PFSK-1 (cell line): ENCODE results near the gene PALLD.

Source experiments
- FOXP2 ChIP-seq: optimal IDR thresholded peaks from 2 replicates; pipeline ENCODE3; 2011; ENCODE audit warnings: borderline replicate concordance, control low read depth, inconsistent platforms; ENCODE audit not compliant: insufficient read depth; ENCODE audit errors: extremely low read length, extremely low read depth
- POLR2AphosphoS5 ChIP-seq: IDR thresholded peaks from 2 replicates; pipeline ENCODE4 v1.6.1; 2012; ENCODE audit warnings: low read depth, mild to moderate bottlenecking, control low read depth, low read length, moderate library complexity
- SIN3A ChIP-seq: IDR thresholded peaks from 2 replicates; pipeline ENCODE4 v1.6.1; 2012; ENCODE audit warnings: mild to moderate bottlenecking, low read length, moderate library complexity, borderline replicate concordance; ENCODE audit not compliant: insufficient read depth
- TAF1 ChIP-seq: IDR thresholded peaks from 2 replicates; pipeline ENCODE4 v1.6.1; 2012; ENCODE audit warnings: low read length, control low read depth, borderline replicate concordance; ENCODE audit not compliant: insufficient read depth
- TF ChIP-seq, protein P1 (sequence below), 2 experiments: IDR thresholded peaks; 2 replicates each; pipeline versions ENCODE4 v1.6.1 to v1.8.0; 2011 to 2012; ENCODE audit warnings: low read depth in 2 of 2, low read length in 2 of 2, control low read depth in 1 of 2, inconsistent platforms in 1 of 2, mild to moderate bottlenecking in 1 of 2, moderate library complexity in 1 of 2; ENCODE audit not compliant: insufficient read depth in 1 of 2

The PALLD gene

DNA sequence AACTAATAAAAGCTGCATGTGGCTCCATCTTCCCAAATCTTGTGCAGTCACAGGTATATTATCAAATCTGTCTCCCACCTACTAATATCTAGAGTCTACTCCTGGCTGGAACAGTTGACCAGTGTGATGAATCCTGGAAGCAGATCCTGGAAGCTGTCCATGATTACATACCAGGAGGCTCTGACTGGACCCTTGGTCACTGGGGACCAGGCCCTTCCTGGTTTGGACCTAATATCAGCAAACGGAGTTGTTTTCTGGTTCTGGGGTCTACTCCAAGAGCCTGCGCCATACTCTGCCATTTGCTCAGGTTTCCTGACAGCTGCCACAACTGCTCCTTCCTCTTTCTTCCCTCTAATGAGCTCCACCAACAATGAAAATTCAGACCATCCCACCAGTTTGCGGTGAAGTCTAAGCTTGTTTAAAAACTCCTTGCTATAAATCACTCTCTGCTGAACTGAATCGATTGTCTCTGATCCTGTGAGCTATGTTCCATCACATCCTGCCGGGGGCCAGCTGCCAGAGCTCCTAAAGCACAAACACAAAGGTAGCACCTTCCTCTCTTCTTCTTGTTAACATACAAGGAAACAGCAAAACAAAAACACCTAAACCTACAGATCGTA lies 114.2 kb downstream of the PALLD start:
- no peak for TF ChIP-seq POLR2AphosphoS5
- TF ChIP-seq TAF1, result no peak

DNA sequence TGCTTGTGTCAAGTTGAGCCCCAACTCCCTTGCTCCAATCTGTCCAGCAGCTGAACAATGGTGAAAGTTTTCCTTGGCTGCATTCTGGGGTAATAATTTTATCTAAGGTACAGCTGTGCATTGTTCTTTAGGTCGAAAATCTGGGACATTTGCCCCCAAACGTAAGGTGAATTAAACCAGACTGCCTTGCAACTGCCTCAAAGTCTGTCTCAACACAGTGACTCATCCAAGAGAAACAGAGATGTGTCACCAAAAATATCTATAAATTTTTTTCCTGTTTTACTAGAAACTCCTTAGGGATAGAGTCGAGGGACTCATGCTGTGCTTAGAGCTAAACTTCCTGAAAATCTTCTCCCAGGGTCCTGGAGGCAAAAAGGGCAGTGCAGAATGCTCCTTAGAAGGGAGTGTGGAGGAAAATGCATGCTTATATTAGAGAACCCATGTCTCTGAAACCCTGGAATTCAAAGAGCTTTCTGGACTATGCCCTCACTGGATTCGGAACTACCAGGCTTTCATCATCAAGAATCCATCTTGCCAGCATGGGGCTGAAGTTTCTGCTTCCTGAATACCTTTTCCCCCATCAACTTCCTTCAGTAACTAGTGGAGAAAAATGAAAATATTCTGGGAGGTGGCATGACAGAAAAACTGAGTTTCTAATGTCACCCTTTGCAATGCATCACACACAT lies 115.7 kb downstream of the PALLD start:
- TF ChIP-seq POLR2AphosphoS5, result no peak
- TF ChIP-seq FOXP2, result no peak
- TF ChIP-seq TAF1, result no peak
- no peak for TF ChIP-seq SIN3A
- TF ChIP-seq, protein P1, sequence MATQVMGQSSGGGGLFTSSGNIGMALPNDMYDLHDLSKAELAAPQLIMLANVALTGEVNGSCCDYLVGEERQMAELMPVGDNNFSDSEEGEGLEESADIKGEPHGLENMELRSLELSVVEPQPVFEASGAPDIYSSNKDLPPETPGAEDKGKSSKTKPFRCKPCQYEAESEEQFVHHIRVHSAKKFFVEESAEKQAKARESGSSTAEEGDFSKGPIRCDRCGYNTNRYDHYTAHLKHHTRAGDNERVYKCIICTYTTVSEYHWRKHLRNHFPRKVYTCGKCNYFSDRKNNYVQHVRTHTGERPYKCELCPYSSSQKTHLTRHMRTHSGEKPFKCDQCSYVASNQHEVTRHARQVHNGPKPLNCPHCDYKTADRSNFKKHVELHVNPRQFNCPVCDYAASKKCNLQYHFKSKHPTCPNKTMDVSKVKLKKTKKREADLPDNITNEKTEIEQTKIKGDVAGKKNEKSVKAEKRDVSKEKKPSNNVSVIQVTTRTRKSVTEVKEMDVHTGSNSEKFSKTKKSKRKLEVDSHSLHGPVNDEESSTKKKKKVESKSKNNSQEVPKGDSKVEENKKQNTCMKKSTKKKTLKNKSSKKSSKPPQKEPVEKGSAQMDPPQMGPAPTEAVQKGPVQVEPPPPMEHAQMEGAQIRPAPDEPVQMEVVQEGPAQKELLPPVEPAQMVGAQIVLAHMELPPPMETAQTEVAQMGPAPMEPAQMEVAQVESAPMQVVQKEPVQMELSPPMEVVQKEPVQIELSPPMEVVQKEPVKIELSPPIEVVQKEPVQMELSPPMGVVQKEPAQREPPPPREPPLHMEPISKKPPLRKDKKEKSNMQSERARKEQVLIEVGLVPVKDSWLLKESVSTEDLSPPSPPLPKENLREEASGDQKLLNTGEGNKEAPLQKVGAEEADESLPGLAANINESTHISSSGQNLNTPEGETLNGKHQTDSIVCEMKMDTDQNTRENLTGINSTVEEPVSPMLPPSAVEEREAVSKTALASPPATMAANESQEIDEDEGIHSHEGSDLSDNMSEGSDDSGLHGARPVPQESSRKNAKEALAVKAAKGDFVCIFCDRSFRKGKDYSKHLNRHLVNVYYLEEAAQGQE (IDR thresholded peaks at IDR 0.05; ENCODE audit: insufficient read depth in 1 of 2, low read depth in 2 of 2, low read length in 2 of 2), result no peak

DNA sequence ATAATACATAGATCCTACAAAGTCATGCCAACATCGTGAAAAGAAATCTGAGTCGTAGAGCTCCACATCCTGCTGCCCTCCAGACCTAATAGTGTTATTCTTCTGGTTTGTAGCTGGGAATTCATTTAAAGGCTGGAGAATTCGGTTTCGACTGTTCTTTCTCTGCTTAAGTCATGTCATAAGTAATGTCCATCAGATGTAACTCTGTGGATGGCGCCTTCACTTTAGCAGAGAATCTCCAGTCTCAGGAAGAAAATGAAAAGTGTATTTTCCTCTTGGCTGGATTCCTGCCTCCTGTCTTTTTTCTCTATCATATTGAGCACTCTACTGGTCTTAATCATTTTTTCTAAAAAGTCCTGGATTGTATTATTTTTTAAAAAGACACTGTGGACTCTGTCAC lies 117.0 kb downstream of the PALLD start:
- no peak for TF ChIP-seq POLR2AphosphoS5
- TF ChIP-seq SIN3A, result no peak
- no peak for TF ChIP-seq TAF1
- TF ChIP-seq, protein P1 (IDR thresholded peaks at IDR 0.05; ENCODE audit: insufficient read depth in 1 of 2, low read depth in 2 of 2, low read length in 2 of 2), result no peak
- no peak for TF ChIP-seq FOXP2

DNA sequence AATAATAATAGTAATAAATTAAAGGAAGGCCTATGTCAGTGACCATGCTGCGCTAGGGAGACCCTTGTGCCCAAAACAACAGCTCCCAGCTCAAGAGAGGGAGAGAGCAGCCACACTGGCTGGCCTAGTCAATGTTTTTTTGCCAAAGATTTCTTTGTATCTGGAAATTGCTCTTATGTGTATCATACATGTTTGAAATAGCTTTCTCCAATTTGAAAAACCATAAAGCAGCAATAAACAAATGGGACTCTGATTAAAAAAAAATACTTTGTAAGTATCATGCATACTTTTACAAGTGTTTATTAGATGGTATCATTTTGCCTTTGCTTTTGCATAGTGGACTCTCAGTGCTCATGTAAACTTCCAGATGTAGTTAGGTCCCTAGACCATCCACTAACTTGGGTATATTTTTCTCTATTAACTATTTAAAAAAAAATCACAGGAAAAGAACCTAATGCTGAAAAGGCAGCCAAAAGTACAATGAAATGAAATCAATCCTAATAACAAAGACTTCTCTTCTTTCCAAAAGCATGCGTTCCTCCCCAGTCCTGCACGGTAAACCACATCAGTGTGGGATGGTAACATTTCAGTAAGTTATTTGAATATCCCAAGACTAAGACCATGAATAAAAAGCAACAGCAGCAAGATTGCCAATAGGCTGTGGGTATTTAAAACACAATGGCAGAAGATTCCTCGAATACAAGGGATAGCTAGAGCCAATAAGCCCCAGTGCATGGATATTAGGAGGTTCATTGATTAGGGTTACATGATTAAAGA lies 117.6 kb downstream of the PALLD start:
- TF ChIP-seq SIN3A, result no peak
- TF ChIP-seq, protein P1 (IDR thresholded peaks at IDR 0.05; ENCODE audit: insufficient read depth in 1 of 2, low read depth in 2 of 2, low read length in 2 of 2), result no peak
- no peak for TF ChIP-seq POLR2AphosphoS5
- TF ChIP-seq TAF1, result no peak
- TF ChIP-seq FOXP2, result no peak

DNA sequence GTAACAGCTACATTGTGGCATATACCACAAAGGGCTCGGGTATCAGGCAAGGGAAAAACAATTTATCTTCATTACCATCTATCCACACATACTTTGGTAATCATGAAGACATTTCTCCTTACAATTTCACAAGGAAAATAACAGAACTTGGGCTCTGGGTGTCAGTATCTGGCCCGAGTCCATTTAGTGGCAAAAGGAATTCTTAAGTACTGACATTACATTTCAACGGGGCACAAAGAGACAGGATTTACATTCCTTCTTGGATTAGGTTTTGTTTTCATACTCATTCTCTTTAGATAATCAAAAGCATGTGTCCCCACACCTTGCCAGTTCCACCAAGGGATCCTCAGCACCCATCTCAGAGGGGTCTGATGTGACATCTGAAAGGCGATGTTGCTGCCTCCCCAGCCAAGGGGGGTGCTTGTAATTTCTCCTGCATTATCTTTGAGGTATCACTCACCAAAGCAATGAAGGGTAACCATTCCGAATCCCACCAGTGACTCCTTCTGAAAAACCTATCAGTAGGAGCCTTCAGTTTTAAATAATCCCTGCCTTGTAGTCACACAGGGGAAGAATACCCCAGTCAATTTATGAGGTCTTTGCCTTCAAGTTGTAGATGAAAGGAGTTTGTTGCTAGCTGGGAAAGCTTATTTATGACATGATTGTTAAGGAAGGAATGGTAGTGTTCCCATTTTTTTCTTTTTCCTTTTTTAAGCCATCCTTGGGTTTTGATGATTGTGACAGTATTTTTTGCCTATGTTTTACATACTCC lies 118.6 kb downstream of the PALLD start:
- TF ChIP-seq SIN3A (no peak), FOXP2 (no peak), POLR2AphosphoS5 (no peak), TAF1 (no peak)
- TF ChIP-seq, protein P1 (IDR thresholded peaks at IDR 0.05; ENCODE audit: insufficient read depth in 1 of 2, low read depth in 2 of 2, low read length in 2 of 2), result no peak
